ENCODE results near the gene SNU13.
"Not testable (repeated sequence)": the region's sequence is repeated elsewhere in the genome, so short reads cannot be mapped to it uniquely, and the experiment has no call there.

The SNU13 gene

DNA sequence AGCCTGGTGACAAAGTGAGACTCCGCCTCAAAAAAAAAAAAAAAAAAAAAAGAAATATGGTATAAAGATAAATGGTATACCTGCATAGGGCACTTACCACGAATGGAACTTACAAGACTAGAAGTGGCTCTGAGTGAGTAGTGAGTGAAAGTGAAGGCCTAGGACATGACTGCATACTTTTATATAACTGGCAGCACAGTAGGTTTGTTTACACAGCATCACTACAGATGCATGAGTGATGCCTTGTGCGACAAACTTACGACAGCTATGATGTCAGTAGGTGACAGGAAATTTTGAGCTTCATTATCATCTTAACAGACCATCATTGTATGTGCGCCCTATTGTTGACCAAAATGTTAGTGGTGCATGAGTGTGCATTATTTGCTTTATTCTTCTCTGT lies 49.9 kb downstream of the SNU13 start:
- DNase-seq (ENCODE audit: low read depth): no peak

- no peak for DNase-seq (ENCODE audit: low read depth)
Observed at GRCh38 chr22:41638124-41638523, 50.5 kb downstream of the SNU13 start.

GRCh38 chr22:41637623-41638022 lies 51.0 kb downstream of the SNU13 start:
- DNase-seq (ENCODE audit: low read depth): not testable (repeated sequence)

- DNase-seq (ENCODE audit: low read depth): no peak
Observed at GRCh38 chr22:41636467-41636866, 52.2 kb downstream of the SNU13 start.

GRCh38 chr22:41634610-41635009 lies 54.1 kb downstream of the SNU13 start:
- not testable (repeated sequence) for DNase-seq (ENCODE audit: low read depth)

DNA sequence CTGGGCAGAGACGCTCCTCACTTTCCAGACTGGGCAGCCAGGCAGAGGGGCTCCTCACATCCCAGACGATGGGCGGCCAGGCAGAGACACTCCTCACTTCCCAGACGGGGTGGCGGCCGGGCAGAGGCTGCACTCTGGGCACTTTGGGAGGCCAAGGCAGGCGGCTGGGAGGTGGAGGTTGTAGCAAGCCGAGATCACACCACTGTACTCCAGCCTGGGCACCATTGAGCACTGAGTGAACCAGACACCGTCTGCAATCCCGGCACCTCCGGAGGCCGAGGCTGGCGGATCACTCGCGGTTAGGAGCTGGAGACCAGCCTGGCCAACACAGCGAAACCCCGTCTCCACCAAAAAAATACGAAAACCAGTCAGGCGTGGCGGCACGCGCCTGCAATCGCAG lies 57.1 kb downstream of the SNU13 start:
- DNase-seq (ENCODE audit: low read depth): not testable (repeated sequence)

DNA sequence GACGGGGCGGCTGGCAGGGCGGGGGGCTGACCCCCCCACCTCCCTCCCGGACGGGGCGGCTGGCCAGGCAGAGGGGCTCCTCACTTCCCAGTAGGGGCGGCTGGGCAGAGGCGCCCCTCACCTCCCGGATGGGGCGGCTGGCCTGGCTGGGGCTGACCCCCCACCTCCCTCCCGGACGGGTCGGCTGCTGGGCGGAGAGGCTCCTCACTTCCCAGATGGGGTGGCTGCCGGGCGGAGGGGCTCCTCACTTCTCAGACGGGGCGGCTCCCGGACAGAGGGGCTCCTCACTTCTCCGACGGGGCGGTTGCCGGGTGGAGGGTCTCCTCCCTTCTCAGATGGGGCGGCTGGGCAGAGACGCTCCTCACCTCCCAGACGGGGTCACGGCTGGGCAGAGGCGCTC lies 57.6 kb downstream of the SNU13 start:
- not testable (repeated sequence) for DNase-seq (ENCODE audit: low read depth)

- DNase-seq (ENCODE audit: low read depth): no peak
Observed at GRCh38 chr22:41625577-41625976, 63.1 kb downstream of the SNU13 start.

All from HS-5 (cell line).